Spleen (tissue), 7 donors: ENCODE results near the gene FTO.

ENCODE experiments used
- CTCF ChIP-seq, 11 experiments: fragments of 200-600 bp in 7 of 11; fragments of 450-650 bp in 4 of 11; sonication (generic) in 4 of 11; IDR thresholded peaks in 8 of 11; conservative IDR thresholded peaks in 3 of 11; 1 replicate in 7 of 11; 2 replicates in 4 of 11; pipeline versions ENCODE4 v1.4.0 to v1.8.0; 2016 to 2021; ENCODE audit warnings: antibody characterized with exemption in 11 of 11, inconsistent platforms in 4 of 11, mild to moderate bottlenecking in 1 of 11
- POLR2A ChIP-seq, 3 donors: fragments of 450-650 bp; IDR thresholded peaks; one replicate each; pipeline ENCODE4 v1.5.1; 2017; ENCODE audit warnings: antibody characterized with exemption in 3 of 3, mild to moderate bottlenecking in 1 of 3
- donor health status: DM: no; HTN: no; CAD: no; lungs with moderate emphysema.
- donor health status: DM: no; HTN: no; CAD: no.
- donor health status: DM: no; HTN: no; CAD: no.

- TF ChIP-seq POLR2A (IDR thresholded peaks at IDR 0.05) (no peak), CTCF (IDR thresholded peaks at IDR 0.05 in 8 of 11, conservative IDR thresholded peaks at IDR 0.05 in 3 of 11) (no peak)
Measured at GRCh38 chr16:54136276-54136625, 432.3 kb downstream of the FTO start.
